HG03378 (cell line): ENCODE results near the gene GALNT11.

Experiments
- ATAC-seq: cut with Tn5 transposase; IDR thresholded peaks from one replicate; pipeline ENCODE4 v1.9.1; 2021; ENCODE audit warnings: mild to moderate bottlenecking, moderate library complexity; ENCODE audit not compliant: unreplicated experiment

Gene GALNT11

GRCh38 chr7:152115021-152115718, 89.7 kb downstream of the GALNT11 start:
- ATAC-seq, result no peak

GRCh38 chr7:152117356-152117755, 91.9 kb downstream of the GALNT11 start:
- ATAC-seq, result no peak

- ATAC-seq, result no peak
Measured at GRCh38 chr7:152120210-152120609, 94.7 kb downstream of the GALNT11 start.

- no peak for ATAC-seq
Measured at GRCh38 chr7:152120776-152121175, 95.3 kb downstream of the GALNT11 start.

- ATAC-seq, result no peak
Measured at GRCh38 chr7:152121432-152121831, 96.0 kb downstream of the GALNT11 start.

- no peak for ATAC-seq
Measured at GRCh38 chr7:152122540-152122939, 97.1 kb downstream of the GALNT11 start.

- ATAC-seq, result no peak
Measured at GRCh38 chr7:152126741-152127140, 101.3 kb downstream of the GALNT11 start.

- no peak for ATAC-seq
Measured at GRCh38 chr7:152127229-152127628, 101.8 kb downstream of the GALNT11 start.

GRCh38 chr7:152128252-152128651, 102.8 kb downstream of the GALNT11 start:
- no peak for ATAC-seq

- ATAC-seq, result no peak
Measured at GRCh38 chr7:152128741-152129461, 103.4 kb downstream of the GALNT11 start.

- ATAC-seq, result no peak
Measured at GRCh38 chr7:152129682-152130081, 104.2 kb downstream of the GALNT11 start.

GRCh38 chr7:152130658-152131590, 105.5 kb downstream of the GALNT11 start:
- no peak for ATAC-seq

- no peak for ATAC-seq
Measured at GRCh38 chr7:152131981-152132494, 106.6 kb downstream of the GALNT11 start.

GRCh38 chr7:152132812-152133211, 107.3 kb downstream of the GALNT11 start:
- no peak for ATAC-seq

- ATAC-seq, result no peak
Measured at GRCh38 chr7:152133804-152134203, 108.3 kb downstream of the GALNT11 start.

- ATAC-seq, result no peak
Measured at GRCh38 chr7:152136686-152137085, 111.2 kb downstream of the GALNT11 start.

GRCh38 chr7:152137476-152138025, 112.1 kb downstream of the GALNT11 start:
- ATAC-seq, result no peak

- ATAC-seq, result no peak
Measured at GRCh38 chr7:152140067-152140466, 114.6 kb downstream of the GALNT11 start.

GRCh38 chr7:152140560-152140959, 115.1 kb downstream of the GALNT11 start:
- ATAC-seq, result no peak

- no peak for ATAC-seq
Measured at GRCh38 chr7:152142976-152143595, 117.6 kb downstream of the GALNT11 start.
